Upper lobe of left lung (tissue), 4 donors: ENCODE measurements around the gene DNAH8.

ENCODE experiments used
- EP300 ChIP-seq, 4 donors: sonication (generic); formaldehyde crosslinking; IDR thresholded peaks; one replicate each; pipeline ENCODE4 v1.5.1; 2017; ENCODE audit warnings: antibody characterized with exemption in 4 of 4, control low read depth in 2 of 4
- POLR2A ChIP-seq, 4 donors: fragments of 450-650 bp; IDR thresholded peaks; one replicate each; pipeline ENCODE4 v1.5.1; 2016 to 2017; ENCODE audit warnings: antibody characterized with exemption in 4 of 4, mild to moderate bottlenecking in 2 of 4
- TF ChIP-seq, protein P1 (sequence below), 6 experiments: fragments of 450-650 bp in 4 of 6; fragments of 200-600 bp in 2 of 6; sonication (generic) in 2 of 6; IDR thresholded peaks; one replicate each; pipeline ENCODE4 v1.5.1; 2016 to 2019; ENCODE audit warnings: antibody characterized with exemption in 6 of 6

DNA sequence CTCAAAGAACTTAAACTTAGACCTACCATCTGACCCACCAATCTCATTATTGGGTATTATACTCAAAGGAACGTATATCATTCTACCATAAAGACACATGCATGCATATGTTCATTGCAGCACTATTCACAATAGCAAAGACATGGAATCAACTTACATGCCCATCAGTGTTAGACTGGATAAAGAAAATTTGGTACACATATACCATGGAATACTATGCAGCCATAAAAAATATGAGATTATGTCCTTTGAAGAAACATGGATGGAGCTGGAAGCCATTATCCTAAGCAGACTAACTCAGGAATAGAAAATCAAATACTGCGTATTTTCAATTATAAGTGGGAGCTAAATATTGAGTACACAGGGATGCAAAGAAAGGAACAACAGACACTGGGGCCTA lies 167.0 kb downstream of the DNAH8 start:
- TF ChIP-seq POLR2A (IDR thresholded peaks at IDR 0.05) (no peak), EP300 (IDR thresholded peaks at IDR 0.05) (no peak)
- TF ChIP-seq, protein P1, sequence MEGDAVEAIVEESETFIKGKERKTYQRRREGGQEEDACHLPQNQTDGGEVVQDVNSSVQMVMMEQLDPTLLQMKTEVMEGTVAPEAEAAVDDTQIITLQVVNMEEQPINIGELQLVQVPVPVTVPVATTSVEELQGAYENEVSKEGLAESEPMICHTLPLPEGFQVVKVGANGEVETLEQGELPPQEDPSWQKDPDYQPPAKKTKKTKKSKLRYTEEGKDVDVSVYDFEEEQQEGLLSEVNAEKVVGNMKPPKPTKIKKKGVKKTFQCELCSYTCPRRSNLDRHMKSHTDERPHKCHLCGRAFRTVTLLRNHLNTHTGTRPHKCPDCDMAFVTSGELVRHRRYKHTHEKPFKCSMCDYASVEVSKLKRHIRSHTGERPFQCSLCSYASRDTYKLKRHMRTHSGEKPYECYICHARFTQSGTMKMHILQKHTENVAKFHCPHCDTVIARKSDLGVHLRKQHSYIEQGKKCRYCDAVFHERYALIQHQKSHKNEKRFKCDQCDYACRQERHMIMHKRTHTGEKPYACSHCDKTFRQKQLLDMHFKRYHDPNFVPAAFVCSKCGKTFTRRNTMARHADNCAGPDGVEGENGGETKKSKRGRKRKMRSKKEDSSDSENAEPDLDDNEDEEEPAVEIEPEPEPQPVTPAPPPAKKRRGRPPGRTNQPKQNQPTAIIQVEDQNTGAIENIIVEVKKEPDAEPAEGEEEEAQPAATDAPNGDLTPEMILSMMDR (IDR thresholded peaks at IDR 0.05): no peak
